ENCODE measurements around the gene FOXN4.

DNA sequence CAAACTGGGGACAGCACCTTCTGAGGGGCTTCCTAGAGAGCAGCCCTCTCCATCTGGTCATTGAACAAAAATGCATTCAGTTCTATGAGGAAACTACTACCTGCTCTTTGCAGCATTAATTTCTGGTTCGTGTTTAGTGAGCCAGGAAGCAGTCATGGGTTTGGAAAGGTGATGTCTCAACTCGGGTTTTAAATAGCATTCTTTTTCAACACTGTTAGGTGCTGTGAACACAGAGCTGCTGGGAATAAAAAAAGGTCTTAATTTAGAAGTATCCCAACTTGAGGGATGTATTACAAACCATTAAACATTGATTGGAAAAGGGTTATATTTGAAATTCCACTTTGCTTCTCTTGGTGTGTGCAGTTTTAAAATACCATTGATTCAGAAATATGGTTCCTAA lies 47.9 kb upstream of the FOXN4 start:
- TF ChIP-seq, protein P1, sequence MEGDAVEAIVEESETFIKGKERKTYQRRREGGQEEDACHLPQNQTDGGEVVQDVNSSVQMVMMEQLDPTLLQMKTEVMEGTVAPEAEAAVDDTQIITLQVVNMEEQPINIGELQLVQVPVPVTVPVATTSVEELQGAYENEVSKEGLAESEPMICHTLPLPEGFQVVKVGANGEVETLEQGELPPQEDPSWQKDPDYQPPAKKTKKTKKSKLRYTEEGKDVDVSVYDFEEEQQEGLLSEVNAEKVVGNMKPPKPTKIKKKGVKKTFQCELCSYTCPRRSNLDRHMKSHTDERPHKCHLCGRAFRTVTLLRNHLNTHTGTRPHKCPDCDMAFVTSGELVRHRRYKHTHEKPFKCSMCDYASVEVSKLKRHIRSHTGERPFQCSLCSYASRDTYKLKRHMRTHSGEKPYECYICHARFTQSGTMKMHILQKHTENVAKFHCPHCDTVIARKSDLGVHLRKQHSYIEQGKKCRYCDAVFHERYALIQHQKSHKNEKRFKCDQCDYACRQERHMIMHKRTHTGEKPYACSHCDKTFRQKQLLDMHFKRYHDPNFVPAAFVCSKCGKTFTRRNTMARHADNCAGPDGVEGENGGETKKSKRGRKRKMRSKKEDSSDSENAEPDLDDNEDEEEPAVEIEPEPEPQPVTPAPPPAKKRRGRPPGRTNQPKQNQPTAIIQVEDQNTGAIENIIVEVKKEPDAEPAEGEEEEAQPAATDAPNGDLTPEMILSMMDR (IDR thresholded peaks at IDR 0.05) = no peak
- TF ChIP-seq ZFX (IDR thresholded peaks at IDR 0.05; ENCODE audit: borderline replicate concordance) = no peak

Data from 22Rv1 (cell line).